Mesenchymal stem cell (in vitro differentiated cells and primary cell): ENCODE results near the gene CD70.

Experiments
- DNase-seq: peaks from one replicate; pipeline ENCODE4 v3.0.0-alpha.2; 2013
- H2AFZ ChIP-seq: one replicate; pipeline ENCODE4 v1.6.1; 2013; ENCODE audit warnings: low read depth, mild to moderate bottlenecking, control low read depth, inconsistent platforms, low read length, moderate library complexity
- H2AK5ac ChIP-seq: 2 replicates; pipeline ENCODE4 v1.6.1; 2013; ENCODE audit warnings: low read length, moderate library complexity, mild to moderate bottlenecking, inconsistent platforms; ENCODE audit not compliant: severe bottlenecking
- H2BK120ac ChIP-seq: one replicate; pipeline ENCODE4 v1.6.1; 2013; ENCODE audit warnings: low read depth, mild to moderate bottlenecking, inconsistent platforms, low read length, moderate library complexity
- H2BK12ac ChIP-seq, 2 experiments: one replicate each; pipeline ENCODE4 v1.6.1; 2013; ENCODE audit warnings: inconsistent platforms in 2 of 2, low read length in 2 of 2, mild to moderate bottlenecking in 2 of 2, moderate library complexity in 2 of 2, control low read depth in 1 of 2
- H2BK15ac ChIP-seq: one replicate; pipeline ENCODE4 v1.6.1; 2013; ENCODE audit warnings: mild to moderate bottlenecking, low read depth, inconsistent platforms; ENCODE audit not compliant: poor library complexity, severe bottlenecking
- H2BK5ac ChIP-seq: 2 replicates; pipeline ENCODE4 v1.6.1; 2013; ENCODE audit warnings: low read depth, mild to moderate bottlenecking, low read length, control low read depth, inconsistent platforms; ENCODE audit not compliant: poor library complexity, severe bottlenecking
- H3K14ac ChIP-seq, 2 experiments: one replicate each; pipeline ENCODE4 v1.6.1; 2013; ENCODE audit warnings: inconsistent platforms in 2 of 2, low read length in 2 of 2, control low read depth in 1 of 2, mild to moderate bottlenecking in 1 of 2, moderate library complexity in 1 of 2
- H3K18ac ChIP-seq, 2 experiments: one replicate each; pipeline ENCODE4 v1.6.1; 2013; ENCODE audit warnings: inconsistent platforms in 2 of 2, low read length in 2 of 2, control low read depth in 1 of 2, low read depth in 1 of 2, mild to moderate bottlenecking in 1 of 2
- H3K23ac ChIP-seq, 2 experiments: one replicate each; pipeline ENCODE4 v1.6.1; 2013; ENCODE audit warnings: inconsistent platforms in 2 of 2, low read length in 2 of 2, mild to moderate bottlenecking in 2 of 2, moderate library complexity in 2 of 2, control low read depth in 1 of 2
- H3K27ac ChIP-seq: 2 replicates; pipeline ENCODE4 v1.5.1; 2013; ENCODE audit warnings: mild to moderate bottlenecking, moderate library complexity, low read length, control low read depth, inconsistent platforms; ENCODE audit not compliant: poor library complexity, severe bottlenecking
- H3K27me3 ChIP-seq, 2 experiments: 2 replicates each; pipeline versions ENCODE4 v1.6.1 to v1.7.0; 2013; ENCODE audit warnings: low read length in 2 of 2, mild to moderate bottlenecking in 2 of 2, moderate library complexity in 2 of 2, control low read depth in 1 of 2, inconsistent platforms in 1 of 2; ENCODE audit not compliant: control insufficient read depth in 1 of 2, insufficient read depth in 1 of 2
- H3K36me3 ChIP-seq, 2 experiments: 2 replicates each; pipeline versions ENCODE4 v1.6.1 to v1.7.0; 2013; ENCODE audit warnings: low read length in 2 of 2, control low read depth in 1 of 2, inconsistent platforms in 1 of 2, low read depth in 1 of 2, mild to moderate bottlenecking in 1 of 2; ENCODE audit not compliant: insufficient read depth in 2 of 2, control insufficient read depth in 1 of 2
- H3K4ac ChIP-seq, 2 experiments: one replicate each; pipeline ENCODE4 v1.6.1; 2013; ENCODE audit warnings: inconsistent platforms in 2 of 2, low read length in 2 of 2, mild to moderate bottlenecking in 2 of 2, moderate library complexity in 2 of 2, control low read depth in 1 of 2, low read depth in 1 of 2
- H3K4me1 ChIP-seq: 2 replicates; pipeline ENCODE4 v1.6.1; 2013; ENCODE audit warnings: low read depth, low read length, control low read depth; ENCODE audit not compliant: control insufficient read depth, insufficient read depth
- H3K4me2 ChIP-seq: 2 replicates; pipeline ENCODE4 v1.6.1; 2013; ENCODE audit warnings: low read length, mild to moderate bottlenecking, inconsistent platforms; ENCODE audit not compliant: poor library complexity, severe bottlenecking
- H3K4me3 ChIP-seq, 2 experiments: 2 replicates each; pipeline versions ENCODE4 v1.5.1 to v1.7.0; 2013; ENCODE audit warnings: low read length in 2 of 2, mild to moderate bottlenecking in 2 of 2, control low read depth in 1 of 2, low read depth in 1 of 2; ENCODE audit not compliant: insufficient read depth in 1 of 2
- H3K79me1 ChIP-seq: replicated peaks from 2 replicates; pipeline ENCODE4 v1.6.1; 2013; ENCODE audit warnings: mild to moderate bottlenecking, control low read depth, low read length, inconsistent platforms; ENCODE audit not compliant: poor library complexity, severe bottlenecking
- H3K9ac ChIP-seq: 2 replicates; pipeline ENCODE4 v1.7.0; 2013; ENCODE audit warnings: mild to moderate bottlenecking, low read length, moderate library complexity
- H3K9me3 ChIP-seq: 2 replicates; pipeline ENCODE4 v1.7.0; 2013; ENCODE audit warnings: mild to moderate bottlenecking, low read length; ENCODE audit not compliant: control insufficient read depth
- H4K8ac ChIP-seq: one replicate; pipeline ENCODE4 v1.6.1; 2013; ENCODE audit warnings: inconsistent platforms, mild to moderate bottlenecking, low read length, moderate library complexity
- H4K91ac ChIP-seq: one replicate; pipeline ENCODE4 v1.6.1; 2013; ENCODE audit warnings: mild to moderate bottlenecking, low read length, inconsistent platforms
- WGBS: methylation state at CpG from one replicate; pipeline ENCODE4 v1.1.7; 2013; ENCODE audit warnings: mixed read lengths; 5-methylcytosine and 5-hydroxymethylcytosine counted together

CD70 gene

DNA sequence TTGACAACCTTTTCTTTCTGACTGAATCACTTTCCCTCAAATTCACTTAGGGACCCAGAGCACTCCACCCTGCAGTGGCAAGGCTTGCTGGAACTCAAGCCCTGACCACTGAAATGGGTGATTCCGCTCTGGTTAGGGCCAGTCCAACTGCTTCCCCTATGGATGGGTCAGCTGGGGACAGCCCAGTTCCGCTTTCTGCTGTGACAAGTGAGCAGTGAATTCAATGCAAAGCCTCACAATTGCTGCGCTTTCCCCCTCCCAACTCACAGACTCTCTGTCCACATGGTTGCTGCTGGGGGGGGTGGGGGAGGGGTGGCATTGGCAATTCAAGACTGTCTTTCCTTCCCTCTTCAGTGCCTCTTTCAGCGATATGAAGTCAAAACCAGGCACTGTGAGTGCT is 18.7 kb downstream of the CD70 start:
- H2AFZ ChIP-seq = no peak overlapping the region
- H3K36me3 ChIP-seq = no peaks in the 10 kb centered on the region
- no peaks in the 10 kb centered on the region for H3K4me1 ChIP-seq
- no peak overlapping the region for H2AK5ac ChIP-seq
- no peak overlapping the region for H3K9ac ChIP-seq
- no peak overlapping the region for H3K27ac ChIP-seq
- H3K79me1 ChIP-seq = no peaks in the 10 kb centered on the region
- no peak overlapping the region for H3K23ac ChIP-seq
- no peak overlapping the region for H3K18ac ChIP-seq
- H2BK15ac ChIP-seq = no peak overlapping the region
- no peak overlapping the region for H3K4me2 ChIP-seq
- no peak overlapping the region for H3K4me3 ChIP-seq
- H2BK5ac ChIP-seq = no peak overlapping the region
- peaks cover 7 to 46% of the 10 kb centered on the region in 2 experiments for H3K27me3 ChIP-seq
- WGBS = 78% methylated on average over 4 of the region's 4 CpGs
- no peak overlapping the region for H4K91ac ChIP-seq
- H3K9me3 ChIP-seq = peaks cover 6% of the 10 kb centered on the region
- H2BK12ac ChIP-seq = no peak overlapping the region
- H3K4ac ChIP-seq = no peak overlapping the region
- no peak overlapping the region for H3K14ac ChIP-seq
- H2BK120ac ChIP-seq = no peak overlapping the region
- no peak for DNase-seq
- H4K8ac ChIP-seq = no peak overlapping the region

GRCh38 chr19:6571167-6571566 is 19.8 kb downstream of the CD70 start:
- Histone ChIP-seq H3K4me1 (no peaks in the 10 kb centered on the region), H3K27ac (no peak overlapping the region), H3K36me3 (no peaks in the 10 kb centered on the region), H2BK5ac (no peak overlapping the region), H2AK5ac (no peak overlapping the region), H3K4me2 (no peak overlapping the region), H2BK120ac (no peak overlapping the region), H2AFZ (no peak overlapping the region), H3K27me3 (peaks cover 7 to 46% of the 10 kb centered on the region in 2 experiments), H3K79me1 (no peaks in the 10 kb centered on the region), H3K4ac (no peak overlapping the region), H3K23ac (no peak overlapping the region), H2BK15ac (no peak overlapping the region), H3K14ac (no peak overlapping the region), H4K8ac (no peak overlapping the region), H4K91ac (no peak overlapping the region), H2BK12ac (no peak overlapping the region), H3K18ac (no peak overlapping the region), H3K4me3 (no peak overlapping the region), H3K9me3 (peaks cover 6% of the 10 kb centered on the region), H3K9ac (no peak overlapping the region)
- DNase-seq = no peak

- no peak overlapping the region for H2AFZ ChIP-seq
- no peak overlapping the region for H4K91ac ChIP-seq
- H3K14ac ChIP-seq = no peak overlapping the region
- no peak overlapping the region for H2BK5ac ChIP-seq
- WGBS = 55% methylated on average over 3 of the region's 3 CpGs
- no peak overlapping the region for H2AK5ac ChIP-seq
- H3K9me3 ChIP-seq = peaks cover 6% of the 10 kb centered on the region
- no peaks in the 10 kb centered on the region for H3K36me3 ChIP-seq
- DNase-seq = no peak
- peaks cover 7 to 46% of the 10 kb centered on the region in 2 experiments for H3K27me3 ChIP-seq
- no peak overlapping the region for H3K4me3 ChIP-seq
- H3K18ac ChIP-seq = no peak overlapping the region
- H4K8ac ChIP-seq = no peak overlapping the region
- H3K4me2 ChIP-seq = no peak overlapping the region
- no peak overlapping the region for H3K27ac ChIP-seq
- H3K79me1 ChIP-seq = no peaks in the 10 kb centered on the region
- H2BK12ac ChIP-seq = no peak overlapping the region
- H2BK15ac ChIP-seq = no peak overlapping the region
- no peak overlapping the region for H3K4ac ChIP-seq
- no peaks in the 10 kb centered on the region for H3K4me1 ChIP-seq
- no peak overlapping the region for H3K9ac ChIP-seq
- no peak overlapping the region for H2BK120ac ChIP-seq
- H3K23ac ChIP-seq = no peak overlapping the region
Observed at GRCh38 chr19:6570764-6571163, 20.2 kb downstream of the CD70 start.

DNA sequence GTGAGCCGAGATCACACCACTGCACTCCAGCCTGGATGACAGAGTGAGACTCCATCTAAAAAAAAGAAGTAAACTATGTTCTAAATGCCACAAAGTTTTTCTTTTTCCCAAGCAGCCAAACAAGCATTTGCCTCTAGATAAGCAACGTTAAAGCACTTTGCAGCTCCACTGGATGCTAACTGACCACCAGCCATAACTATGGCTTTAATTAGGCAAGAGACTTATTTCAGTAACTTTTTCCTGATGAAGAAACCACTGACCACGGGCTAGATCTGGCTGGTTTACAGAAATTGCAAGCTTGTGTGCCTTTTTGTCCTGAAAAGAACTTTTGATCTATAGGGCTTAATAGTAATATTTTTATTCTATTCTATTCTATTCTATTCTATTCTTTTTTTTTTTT is 22.1 kb downstream of the CD70 start:
- H3K4me2 ChIP-seq = no peak overlapping the region
- DNase-seq = no peak
- H3K9ac ChIP-seq = no peak overlapping the region
- no peak overlapping the region for H2AK5ac ChIP-seq
- no peak overlapping the region for H3K4ac ChIP-seq
- H3K14ac ChIP-seq = no peak overlapping the region
- no peak overlapping the region for H3K23ac ChIP-seq
- H2BK120ac ChIP-seq = no peak overlapping the region
- H3K4me1 ChIP-seq = no peaks in the 10 kb centered on the region
- H3K27me3 ChIP-seq = peaks cover 7 to 36% of the 10 kb centered on the region in 2 experiments
- H3K9me3 ChIP-seq = peaks cover 12% of the 10 kb centered on the region
- H3K27ac ChIP-seq = no peak overlapping the region
- no peaks in the 10 kb centered on the region for H3K36me3 ChIP-seq
- no peak overlapping the region for H4K8ac ChIP-seq
- H2BK15ac ChIP-seq = no peak overlapping the region
- H2BK5ac ChIP-seq = no peak overlapping the region
- H3K4me3 ChIP-seq = no peak overlapping the region
- 69% methylated on average over 2 of the region's 3 CpGs for WGBS
- H3K79me1 ChIP-seq = no peaks in the 10 kb centered on the region
- H4K91ac ChIP-seq = no peak overlapping the region
- H2AFZ ChIP-seq = no peak overlapping the region
- no peak overlapping the region for H3K18ac ChIP-seq
- H2BK12ac ChIP-seq = no peak overlapping the region
